ENCODE data around the gene MAP3K7.
A peak's percentile ranks its signal among the peaks of the same experiment; 100 is the strongest.

Gene MAP3K7

GRCh38 chr6:90483116-90483839 lies 103.6 kb downstream of the MAP3K7 start:
- DNase-seq = no peak

- DNase-seq = no peak
Observed at GRCh38 chr6:90480666-90481065, 106.2 kb downstream of the MAP3K7 start.

- no peak for DNase-seq
Observed at GRCh38 chr6:90479603-90479926, 107.3 kb downstream of the MAP3K7 start.

- DNase-seq = peak; percentile 70
Observed at GRCh38 chr6:90478789-90479602, 107.9 kb downstream of the MAP3K7 start.

- no peak for DNase-seq
Observed at GRCh38 chr6:90478278-90478677, 108.6 kb downstream of the MAP3K7 start.

GRCh38 chr6:90477366-90477765 lies 109.5 kb downstream of the MAP3K7 start:
- no peak for DNase-seq

- DNase-seq = no peak
Observed at GRCh38 chr6:90472716-90473115, 114.2 kb downstream of the MAP3K7 start.

GRCh38 chr6:90471263-90471662 lies 115.6 kb downstream of the MAP3K7 start:
- DNase-seq = no peak

GRCh38 chr6:90469906-90470305 lies 117.0 kb downstream of the MAP3K7 start:
- DNase-seq = no peak

GRCh38 chr6:90468859-90469258 lies 118.0 kb downstream of the MAP3K7 start:
- DNase-seq = no peak

- DNase-seq = no peak
Observed at GRCh38 chr6:90468080-90468479, 118.8 kb downstream of the MAP3K7 start.

GRCh38 chr6:90467546-90467945 lies 119.3 kb downstream of the MAP3K7 start:
- no peak for DNase-seq

- DNase-seq = no peak
Observed at GRCh38 chr6:90466154-90466940, 120.5 kb downstream of the MAP3K7 start.

- DNase-seq = no peak
Observed at GRCh38 chr6:90465686-90466085, 121.2 kb downstream of the MAP3K7 start.

GRCh38 chr6:90464507-90464906 lies 122.4 kb downstream of the MAP3K7 start:
- DNase-seq = no peak

GRCh38 chr6:90463874-90464273 lies 123.0 kb downstream of the MAP3K7 start:
- no peak for DNase-seq
